GM18861 (cell line): ENCODE measurements around the gene TTLL11.
"Not testable (repeated sequence)": the region's sequence is repeated elsewhere in the genome, so short reads cannot be mapped to it uniquely, and the experiment has no call there.

Experiments
- ATAC-seq: cut with Tn5 transposase; IDR thresholded peaks from one replicate; pipeline ENCODE4 v1.9.1; 2021; ENCODE audit not compliant: unreplicated experiment

The TTLL11 gene

DNA sequence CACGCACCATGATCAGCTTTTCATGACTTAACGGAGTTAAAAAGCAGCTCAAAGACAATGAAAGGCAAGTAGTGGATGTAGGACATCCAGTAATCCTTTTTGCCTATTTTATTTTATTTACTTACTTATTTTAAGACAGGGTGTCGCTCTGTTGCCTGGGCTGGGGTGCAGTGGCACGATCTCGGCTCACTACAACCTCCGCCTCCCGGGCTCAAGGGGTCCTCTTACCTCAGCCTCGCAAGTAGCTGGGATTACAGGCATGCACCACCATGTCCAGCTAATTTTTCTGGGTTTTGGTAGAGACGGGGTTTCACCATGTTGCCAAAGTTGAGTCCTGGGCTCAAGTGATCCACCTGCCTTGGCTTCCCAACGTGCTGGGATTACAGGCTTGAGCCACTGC is 292.7 kb downstream of the TTLL11 start:
- no peak for ATAC-seq

DNA sequence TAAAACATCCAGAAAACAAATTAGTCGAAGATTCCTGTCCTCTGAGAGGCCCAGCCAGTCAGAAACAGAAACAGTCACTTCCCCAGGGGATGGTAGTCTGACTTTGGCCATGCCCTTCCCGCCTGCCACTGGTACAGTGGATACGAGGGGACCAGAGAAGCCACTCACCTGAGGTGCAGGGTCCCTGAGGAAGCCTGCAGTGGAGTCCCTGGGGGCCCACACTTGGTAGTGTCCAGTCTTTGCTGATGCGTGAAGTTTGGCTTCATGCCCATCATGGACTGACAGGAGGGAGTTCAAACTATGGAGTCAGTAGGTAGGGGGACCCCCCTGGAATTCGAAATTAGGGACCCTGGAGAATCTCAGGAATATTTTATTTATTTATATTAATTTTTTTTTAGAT is 294.2 kb downstream of the TTLL11 start:
- ATAC-seq, result no peak

DNA sequence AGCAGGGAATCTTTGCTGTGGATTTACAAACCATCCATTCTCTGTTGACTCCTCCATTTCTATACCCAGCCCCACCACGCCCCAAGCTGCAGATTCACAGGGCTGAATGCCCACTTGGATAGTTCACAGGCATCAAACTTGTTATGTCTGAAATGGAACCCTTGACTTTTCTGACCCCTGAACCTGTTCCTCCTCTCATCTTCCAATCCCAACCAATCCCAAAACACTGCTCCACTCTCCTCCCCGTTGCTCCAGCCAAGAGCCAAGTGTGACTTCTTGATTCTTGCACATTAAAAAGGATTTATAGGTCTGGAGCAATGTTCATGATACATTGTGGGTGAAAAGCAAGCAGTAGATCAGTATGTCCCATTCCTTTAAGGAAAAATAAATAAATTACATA is 296.0 kb downstream of the TTLL11 start:
- ATAC-seq, result no peak

- ATAC-seq, result not testable (repeated sequence)
Observed at GRCh38 chr9:121794334-121794733, 298.8 kb downstream of the TTLL11 start.

GRCh38 chr9:121792476-121792875 is 300.6 kb downstream of the TTLL11 start:
- not testable (repeated sequence) for ATAC-seq

GRCh38 chr9:121790841-121791240 is 302.3 kb downstream of the TTLL11 start:
- ATAC-seq, result no peak

GRCh38 chr9:121788686-121789366 is 304.3 kb downstream of the TTLL11 start:
- no peak for ATAC-seq

DNA sequence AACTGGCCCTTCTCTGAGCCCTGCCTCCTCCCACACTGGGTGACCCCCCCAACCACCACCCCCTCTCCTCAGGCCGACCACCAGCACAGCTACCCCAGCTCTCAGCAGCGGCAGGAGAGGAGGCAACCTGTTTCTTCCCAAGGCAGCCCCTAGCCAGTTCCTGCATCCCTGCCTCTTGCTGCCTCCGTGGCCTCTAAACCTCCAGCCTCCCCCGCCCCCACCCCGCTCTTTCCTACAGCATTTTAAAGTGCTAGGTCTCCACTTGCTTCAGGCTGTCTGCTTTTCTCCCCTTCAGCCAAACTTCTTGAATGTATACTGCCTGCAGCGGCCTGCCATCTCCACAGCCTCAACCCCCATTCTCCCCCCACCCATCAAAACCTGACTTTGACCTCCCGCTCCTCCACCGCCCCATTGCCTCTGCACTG is 306.1 kb downstream of the TTLL11 start:
- ATAC-seq, result no peak

GRCh38 chr9:121786543-121786948 is 306.6 kb downstream of the TTLL11 start:
- no peak for ATAC-seq

DNA sequence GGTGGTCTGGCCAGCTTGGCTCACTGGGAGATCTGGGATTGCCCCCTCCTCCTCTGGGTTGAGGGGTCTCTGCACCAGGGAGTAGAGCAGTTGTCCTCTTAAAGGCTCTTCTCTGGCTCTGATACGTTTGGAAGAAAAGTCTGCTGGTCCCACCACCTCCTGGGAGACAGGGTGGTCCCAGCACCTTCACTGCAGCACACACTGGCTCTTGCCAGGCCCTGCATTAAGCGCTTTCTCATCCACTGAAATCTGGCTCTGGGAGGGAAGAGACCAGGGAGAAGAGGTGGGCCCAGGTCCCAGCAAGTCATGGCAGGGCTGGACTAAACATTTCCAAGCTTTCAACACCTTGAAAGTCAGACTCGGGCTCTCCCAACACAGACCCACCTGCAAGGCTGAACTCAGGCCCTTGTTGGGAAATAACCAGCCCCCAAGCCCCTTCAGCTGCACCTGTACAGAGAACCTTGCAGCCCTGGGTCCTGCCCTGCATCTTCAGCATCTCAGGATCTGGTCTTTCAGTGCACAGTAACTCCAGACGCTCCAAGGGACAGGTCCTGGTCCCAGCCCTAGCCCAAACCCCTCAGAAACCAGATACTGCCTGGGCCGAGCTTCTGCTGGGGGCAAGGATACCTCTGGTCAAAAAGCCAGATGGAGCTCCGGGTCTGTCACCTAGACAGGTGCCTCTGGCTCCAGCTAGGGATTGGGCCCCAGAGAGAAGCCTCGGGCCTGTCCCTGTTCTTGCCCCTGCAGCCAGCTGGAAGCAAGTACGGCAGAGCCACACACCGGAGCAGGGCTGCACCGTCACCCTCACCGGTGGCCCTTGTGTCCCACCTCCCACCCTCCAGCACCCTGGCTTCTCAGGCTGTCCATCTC is 307.2 kb downstream of the TTLL11 start:
- no peak for ATAC-seq

DNA sequence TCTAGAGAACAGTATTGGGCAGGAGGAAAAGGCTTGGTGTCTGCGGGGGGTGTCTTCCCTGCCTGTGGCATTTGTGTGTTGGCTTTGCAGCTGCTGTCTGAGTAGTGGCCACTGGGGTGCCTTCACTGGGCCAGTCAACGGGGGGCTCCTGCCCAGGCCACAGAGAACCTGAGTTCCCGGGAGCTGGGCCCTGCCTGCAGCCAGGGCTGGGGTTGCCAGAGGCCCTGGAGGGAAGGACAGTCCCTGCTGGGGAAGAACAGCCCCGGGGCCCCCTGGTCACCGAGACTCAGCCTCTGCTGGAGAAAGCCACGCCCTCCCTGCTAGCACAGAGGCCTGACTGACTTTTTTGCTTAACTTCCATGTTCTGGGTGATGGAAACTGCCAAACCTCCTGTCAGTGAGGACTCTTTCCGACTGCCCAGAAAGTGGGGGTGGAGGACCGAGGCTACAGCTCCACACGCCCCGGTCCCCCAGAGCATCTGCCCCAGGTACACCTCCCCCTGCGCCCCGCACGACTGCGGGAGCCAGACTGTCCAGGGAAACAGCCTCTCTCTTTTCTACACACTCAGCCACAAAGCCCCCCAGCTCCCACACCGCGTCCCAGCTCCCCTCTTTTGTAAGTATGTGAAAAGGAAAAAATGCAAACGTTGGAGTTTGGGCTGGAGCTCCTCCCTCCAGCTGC is 308.2 kb downstream of the TTLL11 start:
- ATAC-seq, result no peak

DNA sequence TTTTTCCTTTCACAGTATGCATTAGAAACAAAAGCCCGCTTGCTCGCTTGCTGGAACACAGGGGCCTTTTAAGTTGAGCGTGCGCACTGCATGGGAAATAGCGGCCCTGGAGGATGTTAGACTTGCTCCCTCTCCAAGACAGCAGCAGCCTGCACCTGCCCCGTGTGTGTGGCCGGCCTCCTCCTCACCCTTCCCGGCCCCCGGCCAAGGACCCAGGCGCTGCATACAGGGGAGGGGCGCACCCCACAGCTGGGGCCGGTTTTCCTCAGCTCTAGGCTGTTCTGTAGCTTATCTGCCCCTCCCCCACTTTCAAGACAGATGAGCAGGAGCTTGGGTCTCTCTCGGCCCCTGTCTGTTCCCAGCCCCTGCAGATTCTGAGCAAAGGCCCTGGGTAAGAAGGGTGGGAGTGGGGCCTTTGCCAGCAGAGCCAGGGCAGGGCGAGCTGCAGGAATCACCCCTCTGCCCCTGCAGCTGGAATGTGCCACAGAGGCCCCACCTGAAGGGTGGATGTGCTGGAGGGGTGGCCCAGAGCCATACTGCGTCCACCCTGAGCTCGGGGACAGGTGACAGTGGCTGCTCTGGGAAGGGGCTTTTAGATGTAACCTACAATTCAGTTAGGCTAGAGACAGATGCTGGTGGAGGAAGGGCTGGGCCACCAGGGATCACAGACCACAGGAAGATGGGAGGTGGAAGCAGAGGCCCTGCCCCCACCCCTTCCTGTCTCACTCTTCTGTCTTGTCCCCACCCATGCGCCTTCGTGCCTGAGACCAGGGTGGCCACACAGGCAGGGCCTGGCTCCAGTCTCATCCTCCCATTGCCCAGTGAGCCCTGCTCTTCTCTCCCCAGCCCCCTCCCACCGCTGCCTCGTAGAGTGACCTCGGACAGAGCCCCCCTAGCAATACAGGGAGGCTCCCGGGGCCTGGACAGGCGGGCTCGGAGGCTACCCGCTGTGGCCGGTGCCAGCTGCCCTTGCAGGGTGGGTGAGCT is 309.3 kb downstream of the TTLL11 start:
- no peak for ATAC-seq

GRCh38 chr9:121783111-121783510 is 310.0 kb downstream of the TTLL11 start:
- ATAC-seq, result no peak

GRCh38 chr9:121782514-121783110 is 310.5 kb downstream of the TTLL11 start:
- no peak for ATAC-seq

- ATAC-seq, result no peak
Observed at GRCh38 chr9:121781701-121782464, 311.2 kb downstream of the TTLL11 start.

- no peak for ATAC-seq
Observed at GRCh38 chr9:121781145-121781548, 312.0 kb downstream of the TTLL11 start.

- no peak for ATAC-seq
Observed at GRCh38 chr9:121780177-121781040, 312.7 kb downstream of the TTLL11 start.

DNA sequence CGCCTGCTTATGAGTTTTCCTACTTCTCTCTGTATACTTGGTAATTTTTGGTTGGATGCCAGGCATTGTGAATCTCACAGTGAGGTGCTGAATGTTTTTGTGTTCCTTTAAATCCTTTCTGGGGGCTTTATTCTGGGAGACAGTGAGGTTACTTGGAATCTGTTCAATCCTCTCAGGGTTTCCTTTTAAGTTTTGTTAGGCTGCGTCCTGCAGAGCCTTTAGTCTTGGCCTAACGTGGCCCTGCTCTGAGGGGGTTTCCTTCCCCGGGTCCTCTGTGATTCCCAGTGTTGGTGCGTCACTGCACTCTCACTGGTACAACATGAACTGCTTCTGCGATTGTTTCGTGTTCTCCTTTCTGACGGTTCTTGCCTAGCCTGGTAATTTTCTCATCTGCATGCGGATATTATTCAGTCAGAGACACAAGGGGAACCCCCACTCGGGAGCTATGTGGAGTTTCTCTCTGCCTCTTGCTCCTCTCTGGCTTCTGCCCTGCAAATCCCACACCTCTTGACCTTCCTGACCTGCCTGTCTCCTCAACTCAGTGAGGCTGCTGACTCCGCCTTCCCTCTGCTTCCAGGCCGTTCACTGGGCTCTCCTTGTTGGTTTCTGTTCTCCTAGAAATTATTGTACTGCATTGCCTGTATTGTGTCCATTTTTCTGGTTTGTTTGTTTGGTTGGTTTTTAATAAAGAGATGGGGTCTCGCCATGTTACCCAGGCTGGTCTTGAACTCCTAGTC is 313.6 kb downstream of the TTLL11 start:
- no peak for ATAC-seq
